ENCODE data around the gene CIC.

DNA sequence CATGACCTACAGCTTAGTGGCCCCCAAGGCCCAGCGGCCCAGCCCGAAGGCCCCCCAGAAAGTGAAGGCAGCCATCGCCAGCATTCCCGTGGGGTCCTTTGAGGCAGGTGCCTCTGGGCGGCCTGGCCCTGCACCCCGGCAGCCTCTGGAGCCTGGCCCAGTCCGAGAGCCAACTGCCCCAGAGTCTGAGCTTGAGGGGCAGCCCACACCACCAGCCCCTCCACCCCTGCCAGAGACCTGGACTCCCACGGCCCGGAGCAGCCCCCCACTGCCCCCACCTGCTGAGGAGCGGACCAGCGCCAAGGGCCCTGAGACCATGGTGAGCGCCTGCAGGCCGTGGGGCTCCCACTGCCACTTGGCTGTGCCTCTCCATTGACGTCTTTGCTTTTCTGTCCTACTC, 23.9 kb downstream of the CIC start:
- no peak for TF ChIP-seq CTCF (IDR thresholded peaks at IDR 0.05)
- no peak for TF ChIP-seq POLR2A (IDR thresholded peaks at IDR 0.05)
